HepG2 (cell line): ENCODE measurements around the gene OPRM1. TPM values are rescaled to one million over a fixed set of nuclear protein-coding genes. Genes with fewer than 3 reads are reported as not detected.

ENCODE experiments used
- ATAC-seq: fragments of 200-7000 bp; cut with Tn5 transposase; 3 replicates; pipeline ENCODE4 v1.9.1; 2020; ENCODE audit warnings: mild to moderate bottlenecking, moderate library complexity
- Bru-seq: library from RNA; stranded (reverse); fragments of 400-500 nt; gene quantifications from one replicate; lab custom pipeline; 2021; lab: Mats Ljungman, UMichigan
- BruChase-seq, 2 experiments: library from RNA; stranded (reverse); fragments of 400-500 nt; gene quantifications; one replicate each; lab custom pipeline; 2021; lab: Mats Ljungman, UMichigan
- BruUV-seq: library from RNA; stranded (reverse); fragments of 400-500 nt; replicated peaks from 2 replicates; lab custom pipeline; 2021; lab: Mats Ljungman, UMichigan
- CTCF ChIA-PET: fragments of 300-600 bp; formaldehyde crosslinking; extraction: SDS; loops from one replicate; lab custom pipeline; 2021; ENCODE audit warnings: low total read pairs, inconsistent platforms, low intra/inter-chr PET ratio; lab: Yijun Ruan, JAX
- POLR2A ChIA-PET: fragments of 350-600 bp; sonication (Branson Sonifier 250); formaldehyde crosslinking; loops from one replicate; lab custom pipeline; 2020; ENCODE audit warnings: antibody characterized with exemption, inconsistent platforms; lab: Yijun Ruan, JAX
- DNase-seq: peaks from one replicate; pipeline ENCODE4 v3.0.0-alpha.2; 2015; ENCODE audit warnings: low spot score
- FAIRE-seq: peaks from 3 replicates; lab custom pipeline; 2011; peaks lifted over from hg19 to GRCh38; lab: Jason Lieb, UNC
- H2AFZ ChIP-seq: one replicate; pipeline ENCODE4 v1.6.1; 2011; ENCODE audit warnings: low read length, inconsistent platforms
- H3K27ac ChIP-seq: fragments of 300-600 bp; 3 replicates; pipeline ENCODE4 v1.8.0; 2011; ENCODE audit warnings: mixed run types, mild to moderate bottlenecking, mixed read lengths, low read length, inconsistent platforms; ENCODE audit not compliant: insufficient read depth; ENCODE audit errors: extremely low read length
- H3K27me3 ChIP-seq, 2 experiments: fragments of 200-600 bp in 1 of 2; 2 replicates in 1 of 2; 3 replicates in 1 of 2; pipeline versions ENCODE4 v1.6.0 to v1.8.0; 2011; ENCODE audit warnings: low read length in 2 of 2, mild to moderate bottlenecking in 2 of 2, moderate library complexity in 2 of 2, inconsistent platforms in 1 of 2; ENCODE audit not compliant: insufficient read depth in 2 of 2, control insufficient read depth in 1 of 2
- H3K36me3 ChIP-seq, 2 experiments: fragments of 200-600 bp in 1 of 2; replicated peaks in 1 of 2; 2 replicates in 1 of 2; 3 replicates in 1 of 2; pipeline versions ENCODE4 v1.5.1 to v1.8.0; 2011; ENCODE audit warnings: low read length in 2 of 2, inconsistent platforms in 1 of 2; ENCODE audit not compliant: insufficient read depth in 2 of 2, control insufficient read depth in 1 of 2
- H3K4me1 ChIP-seq: 2 replicates; pipeline ENCODE4 v1.5.1; 2012; ENCODE audit warnings: low read length, inconsistent platforms; ENCODE audit not compliant: insufficient read depth
- H3K4me2 ChIP-seq: 2 replicates; pipeline ENCODE4 v1.6.0; 2011; ENCODE audit warnings: low read depth, low read length, inconsistent platforms
- H3K4me3 ChIP-seq, 3 experiments: fragments of 200-600 bp in 1 of 3; sonication (generic), shearing (Covaris generic) in 1 of 3; replicated peaks in 1 of 3; 2 replicates each; pipeline ENCODE4 v1.5.1; 2011 to 2016; ENCODE audit warnings: low read length in 3 of 3, inconsistent platforms in 2 of 3, low read depth in 2 of 3, mild to moderate bottlenecking in 2 of 3, control low read depth in 1 of 3, mixed read lengths in 1 of 3; ENCODE audit not compliant: insufficient read depth in 1 of 3
- H3K79me2 ChIP-seq: one replicate; pipeline ENCODE4 v1.6.1; 2011; ENCODE audit warnings: low read length, inconsistent platforms; ENCODE audit not compliant: insufficient read depth
- H3K9ac ChIP-seq: 2 replicates; pipeline ENCODE4 v1.6.0; 2011; ENCODE audit warnings: mild to moderate bottlenecking, low read depth, low read length, inconsistent platforms; ENCODE audit not compliant: insufficient read depth
- H3K9me3 ChIP-seq: 2 replicates; pipeline ENCODE4 v1.5.1; 2012; ENCODE audit warnings: mild to moderate bottlenecking, low read length
- H4K20me1 ChIP-seq: 2 replicates; pipeline ENCODE4 v1.6.0; 2011; ENCODE audit warnings: inconsistent platforms, mild to moderate bottlenecking, low read length, moderate library complexity; ENCODE audit not compliant: insufficient read depth
- ATF4 ChIP-seq, 2 experiments: fragments of 450-650 bp in 1 of 2; sonication (generic) in 1 of 2; formaldehyde crosslinking; IDR thresholded peaks; 2 replicates each; pipeline versions ENCODE4 v1.5.0 to v1.8.0; 2020 to 2022; ENCODE audit warnings: mild to moderate bottlenecking in 1 of 2, missing genetic modification reagents in 1 of 2
- BORCS8-MEF2B ChIP-seq: sonication (generic); formaldehyde crosslinking; IDR thresholded peaks from 2 replicates; pipeline ENCODE4 v1.8.0; 2022; ENCODE audit warnings: mild to moderate bottlenecking, missing genetic modification reagents
- CBX1 ChIP-seq: IDR thresholded peaks from one replicate; pipeline ENCODE4 v1.6.1; 2016; ENCODE audit warnings: antibody characterized with exemption, low read depth
- DBP ChIP-seq: sonication (generic); formaldehyde crosslinking; IDR thresholded peaks from 2 replicates; pipeline ENCODE4 v1.4.0; 2020; ENCODE audit warnings: missing genetic modification reagents; ENCODE audit errors: not compliant biosample characterization
- FOSL2 ChIP-seq: sonication (generic); formaldehyde crosslinking; IDR thresholded peaks from 2 replicates; pipeline ENCODE4 v1.4.0; 2020; ENCODE audit warnings: missing genetic modification reagents
- PAWR ChIP-seq: sonication (generic); formaldehyde crosslinking; IDR thresholded peaks from 2 replicates; pipeline ENCODE4 v1.4.0; 2020; ENCODE audit warnings: missing genetic modification reagents, mild to moderate bottlenecking, borderline replicate concordance
- ZBTB4 ChIP-seq: sonication (generic); formaldehyde crosslinking; IDR thresholded peaks from 2 replicates; pipeline ENCODE4 v1.4.0; 2020; ENCODE audit warnings: missing genetic modification reagents, mild to moderate bottlenecking, borderline replicate concordance
- ZBTB42 ChIP-seq: sonication (generic); formaldehyde crosslinking; IDR thresholded peaks from 2 replicates; pipeline ENCODE4 v1.5.0; 2020; ENCODE audit warnings: mild to moderate bottlenecking, missing genetic modification reagents
- ZNF180 ChIP-seq: sonication (generic); formaldehyde crosslinking; IDR thresholded peaks from 2 replicates; pipeline ENCODE4 v1.4.0; 2020; ENCODE audit warnings: low read depth, missing genetic modification reagents, borderline replicate concordance
- ZNF572 ChIP-seq: sonication (generic); formaldehyde crosslinking; IDR thresholded peaks from 2 replicates; pipeline ENCODE4 v1.5.1; 2020; ENCODE audit warnings: mild to moderate bottlenecking, missing genetic modification reagents
- ZNF598 ChIP-seq: sonication (generic); formaldehyde crosslinking; IDR thresholded peaks from 2 replicates; pipeline ENCODE4 v1.5.1; 2020; ENCODE audit warnings: mild to moderate bottlenecking, missing genetic modification reagents, borderline replicate concordance
- ZNF749 ChIP-seq: sonication (generic); formaldehyde crosslinking; IDR thresholded peaks from 2 replicates; pipeline ENCODE4 v1.8.0; 2022; ENCODE audit warnings: mild to moderate bottlenecking, missing genetic modification reagents, moderate library complexity, borderline replicate concordance
- WGBS: methylation state at CpG from one replicate; pipeline ENCODE4 v1.1.6; 2017; ENCODE audit warnings: low lambda C conversion rate; 5-methylcytosine and 5-hydroxymethylcytosine counted together
- in situ Hi-C: cut with HindIII; loops from 2 replicates; pipeline ENCODE4 v1.10.0; 2017; ENCODE audit warnings: low pct_unique_long_range_greater_than_20kb; ENCODE audit not compliant: extremely low pct_ligation_motif_present
- intact Hi-C: fragments of 100-400 bp; cut with micrococcal nuclease; formaldehyde crosslinking; loops from one replicate; pipeline ENCODE4 v1.10.0; 2022; ENCODE audit not compliant: unreplicated experiment
- long read RNA-seq, 2 experiments: library from RNA in 1 of 2; library from polyadenylated mRNA in 1 of 2; stranded (forward) in 1 of 2; unstranded in 1 of 2; transcript quantifications; one replicate each; pipeline ENCODE4 v2.0.0, GENCODE V29; 2019 to 2022
- polyA minus RNA-seq, 3 experiments: library from RNA; depleted of rRNA, polyadenylated mRNA; stranded (reverse); fragments of >200 nt; gene quantifications; 2 replicates each; pipeline ENCODE4 v1.2.3, GENCODE V29; 2011; ENCODE audit warnings: low replicate concordance in 1 of 3
- polyA plus RNA-seq, 8 experiments: library from polyadenylated mRNA; depleted of rRNA in 3 of 8; stranded (reverse) in 7 of 8; unstranded in 1 of 8; fragments of >200 nt; fragmentation: Illumina TruSeq in 4 of 8; extraction: Trizol in 4 of 8; gene quantifications; 2 replicates each; pipeline versions ENCODE4 v1.2.1 to v1.2.3, GENCODE V29; 2011 to 2016; ENCODE audit warnings: low read depth in 4 of 8, missing spikeins in 1 of 8, mixed read lengths in 1 of 8; ENCODE audit not compliant: insufficient read depth in 1 of 8
- total RNA-seq, 5 experiments: library from RNA; depleted of rRNA; stranded (reverse); fragments of >200 nt; fragmentation: Illumina TruSeq; extraction: Trizol; gene quantifications; 2 replicates each; pipeline ENCODE4 v1.2.3, GENCODE V29; 2016; ENCODE audit warnings: low read depth in 1 of 5

The OPRM1 gene
- not detected in 2 replicates for total RNA-seq (2016; rRNA removed; fragmentation: Illumina TruSeq; extraction: Trizol)
- total RNA-seq (2016; cell fraction: cytosol; rRNA removed; fragmentation: Illumina TruSeq; extraction: Trizol; ENCODE audit: low read depth): not detected in 2 replicates
- not detected in 2 replicates for total RNA-seq (2016; cell fraction: insoluble cytoplasmic fraction; rRNA removed; fragmentation: Illumina TruSeq; extraction: Trizol)
- total RNA-seq (2016; cell fraction: membrane; rRNA removed; fragmentation: Illumina TruSeq; extraction: Trizol): not detected in 2 replicates
- not detected in 2 replicates for total RNA-seq (2016; cell fraction: nucleus; rRNA removed; fragmentation: Illumina TruSeq; extraction: Trizol)
- not detected in 2 replicates for polyA plus RNA-seq (2011; rRNA removed)
- not detected in 2 replicates for polyA plus RNA-seq (2011; cell fraction: cytosol; rRNA removed)
- polyA plus RNA-seq (2011; cell fraction: nucleus; rRNA removed): not detected in 2 replicates
- not detected in 2 replicates for polyA plus RNA-seq (2012)
- not detected in 2 replicates for polyA plus RNA-seq (2016; cell fraction: cytosol; fragmentation: Illumina TruSeq; extraction: Trizol; ENCODE audit: low read depth)
- not detected in 2 replicates for polyA plus RNA-seq (2016; cell fraction: insoluble cytoplasmic fraction; fragmentation: Illumina TruSeq; extraction: Trizol; ENCODE audit: low read depth)
- not detected in 2 replicates for polyA plus RNA-seq (2016; cell fraction: membrane; fragmentation: Illumina TruSeq; extraction: Trizol; ENCODE audit: low read depth)
- not detected in 2 replicates for polyA plus RNA-seq (2016; cell fraction: nucleus; fragmentation: Illumina TruSeq; extraction: Trizol; ENCODE audit: insufficient read depth, low read depth)
- polyA minus RNA-seq (2011; rRNA and poly(A)+ RNA removed; ENCODE audit: low replicate concordance): not detected in 2 replicates
- not detected in 2 replicates for polyA minus RNA-seq (2011; cell fraction: cytosol; rRNA and poly(A)+ RNA removed)
- polyA minus RNA-seq (2011; cell fraction: nucleus; rRNA and poly(A)+ RNA removed): not detected in 2 replicates
- not detected for Bru-seq, nascent RNA
- BruChase-seq, experiment 1, labeled RNA remaining after a 6-hour chase: not detected
- not detected for BruChase-seq, experiment 2, labeled RNA remaining after a 2-hour chase
- long read RNA-seq, experiment 1: 0 reads
- long read RNA-seq, experiment 2: 0 reads

GRCh38 chr6:154039231-154039842, at the start of gene OPRM1:
TSS of gene OPRM1 (plus strand) at chr6:154039240. CDS start at chr6:154039545, 305 bp downstream.
- POLR2A ChIA-PET: no interaction called here
- no peaks in the 10 kb centered on the region for H3K9me3 ChIP-seq
- CTCF ChIA-PET: no interaction called here
- no peak for FAIRE-seq
- H3K4me3 ChIP-seq: no peak within 1 kb of the TSS
- H3K4me1 ChIP-seq: no peaks in the 10 kb centered on the region
- DNase-seq: no peak
- H3K27ac ChIP-seq: no peak within 1 kb of the TSS
- BruUV-seq: no TSS peak
- H3K36me3 ChIP-seq: no peaks in the 10 kb centered on the region
- H2AFZ ChIP-seq: no peak within 1 kb of the TSS
- no peaks in the 10 kb centered on the region for H4K20me1 ChIP-seq
- H3K79me2 ChIP-seq: no peaks in the 10 kb centered on the region
- intact Hi-C loops: no loop called here
- H3K27me3 ChIP-seq: no peaks in the 10 kb centered on the region
- no peak within 1 kb of the TSS for H3K9ac ChIP-seq
- H3K4me2 ChIP-seq: no peak within 1 kb of the TSS
- in situ Hi-C loops: no loop called here
- ATAC-seq: peak; percentile 82
- 45% methylated on average over 14 of the region's 38 CpGs for WGBS
- TF ChIP-seq FOSL2 (CRISPR knock-in tag) (0 out of 2 replicates have a peak, but pooled peaks have one; percentile 33), ZNF749 (peak; percentile 66; the same call in 1 of the 2 replicates), ZBTB42 (CRISPR knock-in tag) (no peak), CBX1 (no peak), PAWR (CRISPR knock-in tag) (no peak), DBP (CRISPR knock-in tag) (peak; percentile 78), ATF4 (CRISPR knock-in tag; IDR thresholded peaks at IDR 0.05) (peak in 1 of 2 experiments; percentile 50; a peak in 1 of 4 replicates), ZNF572 (CRISPR knock-in tag) (peak; percentile 38; the same call in 1 of the 2 replicates), ZNF180 (CRISPR knock-in tag) (peak; percentile 54; the same call in 1 of the 2 replicates), BORCS8-MEF2B (CRISPR knock-in tag) (peak; percentile 78; the same call in 1 of the 2 replicates), ZNF598 (CRISPR knock-in tag) (no peak), ZBTB4 (CRISPR knock-in tag) (peak; percentile 38; the same call in 1 of the 2 replicates)
